Eye (tissue), 1 donor: ENCODE measurements around the gene CTTNBP2NL.

ENCODE experiments used
- DNase-seq: peaks from one replicate; pipeline ENCODE4 v3.0.0-alpha.2; 2015

CTTNBP2NL gene

GRCh38 chr1:112508278-112509004 is 112.4 kb downstream of the CTTNBP2NL start, which contains the start of gene WNT2B:
WNT2B (plus strand) TSS chr1:112508965; CDS start chr1:112509263, 298 bp downstream.
- peak; percentile 71 for DNase-seq

- DNase-seq: peak; percentile 49
Measured at GRCh38 chr1:112509005-112509659, 113.1 kb downstream of the CTTNBP2NL start.

DNA sequence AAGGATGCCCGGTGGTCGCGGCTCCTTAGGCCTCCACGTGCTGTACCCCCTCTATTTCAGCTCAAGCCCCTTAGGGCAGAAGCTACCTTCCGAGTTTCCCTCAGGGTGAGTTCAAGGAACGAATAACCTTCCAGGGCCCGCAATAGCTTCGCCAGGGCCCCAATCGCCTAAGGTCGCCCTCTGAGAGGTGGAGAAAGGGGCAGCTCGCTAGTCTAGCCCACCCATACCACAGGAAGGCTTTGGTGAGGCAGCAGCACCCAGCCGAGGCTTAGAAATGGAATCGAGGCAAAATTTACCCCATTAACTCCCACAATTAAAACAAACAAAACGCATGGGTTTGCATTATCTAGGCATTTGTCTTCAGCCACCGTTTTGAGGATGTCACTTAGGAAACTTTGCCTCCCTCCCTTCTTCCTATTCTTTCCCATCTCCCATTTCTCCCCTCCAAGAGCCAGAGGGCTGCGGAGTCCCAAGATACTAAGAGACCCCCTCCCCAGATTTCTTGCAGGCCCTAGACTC is 113.7 kb downstream of the CTTNBP2NL start:
- no peak for DNase-seq

DNA sequence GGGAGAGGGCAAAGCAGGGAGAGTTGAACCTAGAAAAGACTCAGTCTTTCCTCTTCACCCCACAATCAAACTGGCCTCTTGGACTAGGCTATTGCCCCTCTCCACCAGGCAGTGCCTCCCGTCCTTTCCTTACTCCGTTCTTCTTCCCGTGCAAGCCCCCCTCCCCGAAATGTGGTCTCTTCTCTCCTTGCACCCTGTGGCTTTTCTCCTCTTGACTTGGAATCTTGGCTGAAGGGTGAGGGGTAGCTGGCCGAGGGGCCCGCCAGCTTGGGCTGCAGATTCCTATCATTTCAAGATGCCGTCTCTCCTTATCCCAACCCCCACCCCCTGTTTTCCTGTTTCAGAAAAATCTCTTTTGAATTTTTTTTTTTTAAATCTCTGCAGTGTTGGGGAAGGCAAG is 114.3 kb downstream of the CTTNBP2NL start:
- no peak for DNase-seq
